Keratinocyte (primary cell): ENCODE measurements around the gene AKR1A1.

Experiments used
- EZH2 ChIP-seq: IDR thresholded peaks from one replicate; pipeline ENCODE4 v1.6.1; 2012; ENCODE audit warnings: inconsistent platforms, mild to moderate bottlenecking, low read length, moderate library complexity
- TF ChIP-seq, protein P1 (sequence below), 3 experiments: IDR thresholded peaks in 1 of 3; conservative IDR thresholded peaks in 1 of 3; optimal IDR thresholded peaks in 1 of 3; 2 replicates in 2 of 3; 3 replicates in 1 of 3; pipeline versions ENCODE3 to v1.5.1; 2011; ENCODE audit warnings: low read length in 3 of 3, mild to moderate bottlenecking in 3 of 3, moderate library complexity in 2 of 3, control low read depth in 1 of 3, inconsistent platforms in 1 of 3; ENCODE audit not compliant: insufficient read depth in 2 of 3; ENCODE audit errors: extremely low read depth in 1 of 3

DNA sequence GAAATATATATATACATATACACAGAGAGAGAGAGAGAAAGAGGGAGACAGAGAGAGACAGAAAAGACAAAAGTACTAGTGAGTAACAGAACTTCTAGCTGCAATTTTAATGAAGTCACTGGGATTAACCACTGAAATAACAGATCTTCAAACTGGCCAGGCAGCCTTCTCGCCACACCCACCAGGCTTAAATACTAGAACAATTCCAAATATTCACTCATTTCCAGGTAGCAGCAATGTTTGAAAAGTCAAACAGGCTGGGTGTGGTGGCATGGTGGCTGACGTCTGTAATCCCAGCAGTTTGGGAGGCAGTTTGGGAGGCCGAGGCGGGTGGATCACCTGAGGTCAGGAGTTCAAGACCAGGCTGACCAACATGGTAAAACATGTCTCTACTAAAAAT lies 34.2 kb upstream of the AKR1A1 start:
- TF ChIP-seq EZH2: no peak
- TF ChIP-seq, protein P1, sequence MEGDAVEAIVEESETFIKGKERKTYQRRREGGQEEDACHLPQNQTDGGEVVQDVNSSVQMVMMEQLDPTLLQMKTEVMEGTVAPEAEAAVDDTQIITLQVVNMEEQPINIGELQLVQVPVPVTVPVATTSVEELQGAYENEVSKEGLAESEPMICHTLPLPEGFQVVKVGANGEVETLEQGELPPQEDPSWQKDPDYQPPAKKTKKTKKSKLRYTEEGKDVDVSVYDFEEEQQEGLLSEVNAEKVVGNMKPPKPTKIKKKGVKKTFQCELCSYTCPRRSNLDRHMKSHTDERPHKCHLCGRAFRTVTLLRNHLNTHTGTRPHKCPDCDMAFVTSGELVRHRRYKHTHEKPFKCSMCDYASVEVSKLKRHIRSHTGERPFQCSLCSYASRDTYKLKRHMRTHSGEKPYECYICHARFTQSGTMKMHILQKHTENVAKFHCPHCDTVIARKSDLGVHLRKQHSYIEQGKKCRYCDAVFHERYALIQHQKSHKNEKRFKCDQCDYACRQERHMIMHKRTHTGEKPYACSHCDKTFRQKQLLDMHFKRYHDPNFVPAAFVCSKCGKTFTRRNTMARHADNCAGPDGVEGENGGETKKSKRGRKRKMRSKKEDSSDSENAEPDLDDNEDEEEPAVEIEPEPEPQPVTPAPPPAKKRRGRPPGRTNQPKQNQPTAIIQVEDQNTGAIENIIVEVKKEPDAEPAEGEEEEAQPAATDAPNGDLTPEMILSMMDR (optimal IDR thresholded peaks at IDR 0.05 in 1 of 3, IDR thresholded peaks at IDR 0.05 in 1 of 3, conservative IDR thresholded peaks at IDR 0.05 in 1 of 3; ENCODE audit: extremely low read depth in 1 of 3, insufficient read depth in 2 of 3, low read length in 3 of 3): no peak
